Measurements from ENCODE around the gene HAL. TPM values are rescaled to one million over a fixed set of nuclear protein-coding genes. Genes with fewer than 3 reads are reported as not detected.

HAL gene
- total and polyA plus RNA-seq, 10 of the 15 experiments (the other 5 are each of a cell fraction or from before 2014, with no cell fraction given): 0.04 to 0.45 (median 0.13) TPM; not detected in 1

DNA sequence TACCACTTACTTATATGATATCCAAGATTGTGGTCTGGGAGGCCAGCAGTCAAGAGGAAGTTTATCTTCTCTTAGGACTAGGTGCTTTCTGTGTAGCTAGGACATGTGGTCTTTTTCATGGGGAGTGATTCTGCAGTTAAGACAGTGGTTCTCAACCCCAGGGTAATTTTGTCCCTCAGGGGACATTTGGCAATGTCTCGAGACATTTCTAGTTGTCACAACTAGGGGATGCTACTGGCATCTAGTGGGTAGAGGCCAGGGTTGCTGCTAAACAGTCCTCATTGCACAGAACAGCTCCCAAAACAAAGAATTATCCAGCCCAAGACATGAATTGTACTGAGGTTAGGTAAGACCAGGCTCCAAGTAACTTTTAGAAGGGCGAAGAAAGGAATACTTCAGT, 33.0 kb downstream of the HAL start:
- Histone ChIP-seq H2AFZ (ENCODE audit: control insufficient read depth, low read depth, low read length) (no peak overlapping the region), H3K27me3 (replicated peaks in 1 of 2; ENCODE audit: control insufficient read depth in 2 of 2, insufficient read depth in 2 of 2, low read length in 1 of 2) (no peaks in the 10 kb centered on the region), H3K36me3 (ENCODE audit: control insufficient read depth in 2 of 2, insufficient read depth in 2 of 2, low read length in 1 of 2) (no peaks in the 10 kb centered on the region), H4K20me1 (ENCODE audit: control insufficient read depth, insufficient read depth) (no peaks in the 10 kb centered on the region), H3K9ac (ENCODE audit: control insufficient read depth, insufficient read depth, low read length) (no peak overlapping the region), H3K4me2 (ENCODE audit: control insufficient read depth, insufficient read depth) (no peak overlapping the region), H3K27ac (ENCODE audit: control insufficient read depth, insufficient read depth) (no peak overlapping the region), H3K4me3 (no peak overlapping the region), H3K4me1 (ENCODE audit: control insufficient read depth, insufficient read depth, low read length) (no peaks in the 10 kb centered on the region), H3K79me2 (ENCODE audit: control insufficient read depth, insufficient read depth, low read length) (no peaks in the 10 kb centered on the region), H3K9me3 (replicated peaks; ENCODE audit: control insufficient read depth, insufficient read depth, low read length) (no peaks in the 10 kb centered on the region)
- in situ Hi-C loops (cut with MboI): no loop called here
- WGBS (ENCODE audit: insufficient coverage, insufficient replicate concordance, low lambda C conversion rate, missing lambda C conversion rate): 19% methylated on average over 2 of the region's 2 CpGs
- CTCF ChIA-PET: interaction anchor here (0.9 to 3.9 kb wide), 3 partner anchors 22 to 45 kb away, joined by 3 to 19 read pairs (median 11); no protein-coding TSS in a partner anchor
- FAIRE-seq (no peak), DNase-seq (ENCODE audit: low read depth, low spot score) (no peak), ATAC-seq (peak; percentile 84)
- RAD21 ChIA-PET (ENCODE audit: unreplicated experiment): no interaction called here
- SMC1A ChIA-PET (ENCODE audit: uncharacterized antibody, unreplicated experiment): interaction anchor here (1.5 to 1.9 kb wide), 2 partner anchors 10 to 35 kb away, joined by 5 to 6 read pairs; no protein-coding TSS in a partner anchor
- intact Hi-C loops (cut with micrococcal nuclease; ENCODE audit: unreplicated experiment): no loop called here
- POLR2A ChIA-PET: no interaction called here
- no TSS peak for BruUV-seq (replicated peaks)
- peak; percentile 58 for TF ChIP-seq MEF2B (IDR thresholded peaks at IDR 0.05; ENCODE audit: partially characterized antibody, poor library complexity, severe bottlenecking)
- peak; percentile 28; the same call in 1 of the 2 replicates for TF ChIP-seq RAD21 (IDR thresholded peaks at IDR 0.05; ENCODE audit: insufficient read depth, low read depth, low read length)
- TF ChIP-seq, protein P1, sequence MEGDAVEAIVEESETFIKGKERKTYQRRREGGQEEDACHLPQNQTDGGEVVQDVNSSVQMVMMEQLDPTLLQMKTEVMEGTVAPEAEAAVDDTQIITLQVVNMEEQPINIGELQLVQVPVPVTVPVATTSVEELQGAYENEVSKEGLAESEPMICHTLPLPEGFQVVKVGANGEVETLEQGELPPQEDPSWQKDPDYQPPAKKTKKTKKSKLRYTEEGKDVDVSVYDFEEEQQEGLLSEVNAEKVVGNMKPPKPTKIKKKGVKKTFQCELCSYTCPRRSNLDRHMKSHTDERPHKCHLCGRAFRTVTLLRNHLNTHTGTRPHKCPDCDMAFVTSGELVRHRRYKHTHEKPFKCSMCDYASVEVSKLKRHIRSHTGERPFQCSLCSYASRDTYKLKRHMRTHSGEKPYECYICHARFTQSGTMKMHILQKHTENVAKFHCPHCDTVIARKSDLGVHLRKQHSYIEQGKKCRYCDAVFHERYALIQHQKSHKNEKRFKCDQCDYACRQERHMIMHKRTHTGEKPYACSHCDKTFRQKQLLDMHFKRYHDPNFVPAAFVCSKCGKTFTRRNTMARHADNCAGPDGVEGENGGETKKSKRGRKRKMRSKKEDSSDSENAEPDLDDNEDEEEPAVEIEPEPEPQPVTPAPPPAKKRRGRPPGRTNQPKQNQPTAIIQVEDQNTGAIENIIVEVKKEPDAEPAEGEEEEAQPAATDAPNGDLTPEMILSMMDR (IDR thresholded peaks at IDR 0.05 in 2 of 3, conservative IDR thresholded peaks at IDR 0.05 in 1 of 3; ENCODE audit: control insufficient read depth in 2 of 3, extremely low read depth in 1 of 3, insufficient read depth in 1 of 3, low read depth in 3 of 3, low read length in 3 of 3): peak; percentile 27 to 46 (median 37); a peak in 2 of 6 replicates
- TF ChIP-seq SMC3 (IDR thresholded peaks at IDR 0.05; ENCODE audit: borderline replicate concordance, low read length): 0 out of 2 replicates have a peak, but pooled peaks have one; percentile 17
- TF ChIP-seq ZZZ3 (IDR thresholded peaks at IDR 0.05; ENCODE audit: control insufficient read depth, insufficient read length, low read depth): no peak

Data from GM12878 (cell line).